HG02884 (cell line): ENCODE measurements around the gene IPO7.
"Not testable (repeated sequence)": the region's sequence is repeated elsewhere in the genome, so short reads cannot be mapped to it uniquely, and the experiment has no call there.

Experiments used
- ATAC-seq: cut with Tn5 transposase; IDR thresholded peaks from one replicate; pipeline ENCODE4 v1.9.1; 2021; ENCODE audit warnings: mild to moderate bottlenecking, moderate library complexity; ENCODE audit not compliant: unreplicated experiment

The IPO7 gene

DNA sequence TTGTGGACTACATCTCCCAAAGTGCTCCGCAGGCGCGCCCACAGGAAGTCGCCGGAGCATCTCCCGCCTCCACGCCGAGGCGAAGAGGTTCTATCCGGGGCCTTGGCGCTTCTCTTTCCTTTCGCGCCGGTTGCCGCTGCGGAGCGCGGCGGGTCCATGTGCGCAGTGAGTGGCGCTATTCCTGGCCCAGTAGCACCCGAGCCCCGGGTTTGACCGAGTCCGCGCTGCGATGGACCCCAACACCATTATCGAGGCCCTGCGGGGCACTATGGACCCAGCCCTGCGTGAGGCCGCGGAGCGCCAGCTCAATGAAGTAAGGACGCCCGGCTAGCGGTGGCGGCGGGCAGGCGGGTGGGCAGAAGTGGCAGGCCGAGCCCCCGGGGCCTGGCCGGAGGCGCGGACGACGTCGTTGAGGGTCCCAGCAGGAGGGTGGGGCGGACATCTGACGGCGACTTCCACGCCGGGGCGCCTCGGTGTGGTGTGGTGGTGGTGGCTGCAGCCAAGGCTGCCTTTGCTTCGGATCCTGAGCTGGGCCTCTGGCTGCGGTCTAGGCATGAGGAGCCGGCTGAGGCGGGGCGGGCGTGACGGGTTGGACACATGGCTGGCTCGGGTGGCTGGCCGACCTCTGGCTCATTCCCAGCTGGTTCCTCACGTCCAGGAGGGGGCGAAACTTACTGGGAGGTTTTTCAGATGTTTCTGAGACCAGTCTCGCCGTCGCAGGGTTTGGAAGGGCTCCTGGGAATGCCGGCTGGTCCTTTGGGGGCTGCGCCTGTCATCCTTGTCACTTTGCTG lies at the start of gene IPO7:
Gene IPO7, plus strand, starts transcription at position 118 of the 792 bp plus-strand sequence. Its CDS starts 112 bp downstream, at position 230.
- peak; percentile 86 for ATAC-seq

DNA sequence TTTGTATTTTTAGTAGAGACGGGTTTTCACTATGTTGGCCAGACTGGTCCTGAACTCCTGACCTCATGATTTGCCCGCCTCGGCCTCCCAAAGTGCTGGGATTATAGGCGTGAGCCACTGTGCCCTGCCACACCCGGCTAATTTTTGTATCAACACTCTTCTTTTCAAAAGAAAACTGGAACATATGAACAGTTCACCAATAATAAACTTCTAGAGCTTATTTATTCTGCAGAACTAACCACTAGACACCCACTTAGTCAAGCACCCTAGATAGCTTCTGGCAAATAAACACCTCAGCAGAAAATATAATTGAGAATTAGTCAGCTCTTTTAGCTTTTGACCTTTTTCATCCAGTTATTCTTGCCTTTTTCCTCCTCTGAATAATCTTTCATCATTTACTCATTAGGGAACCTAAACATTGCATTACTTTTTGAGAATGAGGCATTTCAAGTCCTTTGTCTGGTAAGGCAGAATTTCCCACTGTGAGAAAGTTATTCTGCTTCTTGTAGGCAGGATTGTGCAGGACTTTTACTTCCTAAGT lies 42.7 kb upstream of the IPO7 start:
- no peak for ATAC-seq

DNA sequence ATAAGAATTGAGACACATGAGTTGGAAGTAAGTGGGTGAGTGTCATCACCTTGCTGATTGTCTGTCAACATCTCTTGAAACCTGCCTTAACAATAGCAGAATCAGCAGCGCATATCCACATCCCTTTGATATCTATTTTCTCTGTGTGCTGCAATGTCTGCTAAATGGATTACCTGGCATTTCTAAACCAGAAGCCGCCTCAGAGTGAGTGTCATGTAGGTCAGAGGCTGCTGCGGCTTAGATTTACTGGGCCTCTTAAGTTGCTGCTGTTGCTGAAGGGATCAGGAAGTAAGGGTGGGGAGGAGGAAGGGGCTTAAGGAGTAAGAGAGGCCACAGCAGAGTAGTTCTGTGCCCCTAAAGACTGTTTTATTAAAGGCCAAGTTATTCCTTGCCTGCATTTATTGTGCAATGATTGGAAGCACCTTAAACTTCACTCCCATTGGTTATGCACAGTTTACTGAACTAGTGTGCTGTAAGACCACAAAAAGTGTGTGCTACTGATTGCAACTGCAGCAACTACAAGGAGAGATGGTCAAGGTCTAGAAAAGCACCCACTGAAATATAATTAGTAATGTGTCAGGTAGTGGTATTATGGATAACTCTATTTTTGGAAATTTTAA lies 40.3 kb upstream of the IPO7 start:
- no peak for ATAC-seq

DNA sequence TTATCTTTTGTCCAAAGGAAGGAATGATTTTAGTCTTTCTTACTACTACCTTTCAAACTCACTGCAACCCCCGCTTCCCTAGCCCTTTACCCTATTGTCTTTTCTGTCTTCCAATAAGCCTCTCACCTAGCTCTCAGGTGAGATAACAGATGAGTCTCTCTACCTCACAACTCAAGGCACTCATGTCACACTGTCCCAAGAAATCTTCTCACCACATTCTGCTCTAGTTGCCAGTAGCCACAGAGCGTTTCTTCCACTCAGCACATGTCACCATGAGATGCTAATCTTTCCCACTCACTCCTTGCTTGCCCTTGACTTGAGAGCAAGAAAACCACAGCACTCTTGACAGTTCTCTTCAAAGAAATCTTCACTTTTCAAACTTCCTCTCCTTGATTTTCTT lies 37.4 kb upstream of the IPO7 start:
- ATAC-seq: no peak

DNA sequence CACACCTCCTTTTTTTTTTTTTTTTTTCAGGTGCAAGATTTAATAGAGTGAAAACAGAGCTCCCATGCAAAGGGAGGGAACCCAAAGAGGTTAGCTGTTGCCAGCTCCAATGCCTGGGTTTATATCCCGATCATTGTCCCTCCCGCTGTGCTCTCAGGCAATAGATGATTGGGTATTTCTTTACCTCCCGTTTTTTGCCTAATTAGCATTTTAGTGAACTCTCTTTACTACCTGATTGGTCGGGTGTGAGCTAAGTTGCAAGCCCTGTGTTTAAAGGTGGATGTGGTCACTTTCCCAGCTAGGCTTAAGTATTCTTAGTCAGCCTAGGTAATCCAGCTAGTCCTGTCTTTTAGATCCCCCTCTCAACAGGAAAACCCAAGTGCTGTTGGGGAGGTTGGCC lies 36.7 kb upstream of the IPO7 start:
- not testable (repeated sequence) for ATAC-seq

DNA sequence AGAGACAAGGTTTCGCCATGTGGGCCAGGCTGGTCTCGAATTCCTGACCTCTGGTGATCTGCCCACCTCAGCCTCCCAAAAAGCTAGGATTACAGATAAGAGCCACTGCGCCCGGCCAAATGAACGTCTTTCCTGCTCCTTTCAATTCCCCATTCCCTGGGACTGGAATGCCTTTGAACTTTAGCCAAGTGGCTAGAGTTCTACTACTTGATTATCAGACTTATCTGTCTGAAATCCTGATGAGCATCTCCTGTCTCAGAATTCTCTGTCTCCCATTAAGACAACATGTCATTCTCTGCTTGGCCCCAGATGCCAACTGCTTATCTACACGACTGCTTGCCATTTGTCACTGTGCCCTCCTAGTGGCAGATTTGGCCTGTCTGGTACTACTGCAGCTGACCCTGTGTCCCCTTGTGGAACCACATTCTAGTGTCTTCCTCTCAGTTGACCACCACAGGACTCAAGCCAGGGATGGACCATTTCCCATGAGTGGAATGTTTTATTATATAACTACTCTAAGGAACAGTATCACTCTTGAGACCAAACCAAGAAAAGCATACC lies 33.1 kb upstream of the IPO7 start:
- ATAC-seq: no peak

DNA sequence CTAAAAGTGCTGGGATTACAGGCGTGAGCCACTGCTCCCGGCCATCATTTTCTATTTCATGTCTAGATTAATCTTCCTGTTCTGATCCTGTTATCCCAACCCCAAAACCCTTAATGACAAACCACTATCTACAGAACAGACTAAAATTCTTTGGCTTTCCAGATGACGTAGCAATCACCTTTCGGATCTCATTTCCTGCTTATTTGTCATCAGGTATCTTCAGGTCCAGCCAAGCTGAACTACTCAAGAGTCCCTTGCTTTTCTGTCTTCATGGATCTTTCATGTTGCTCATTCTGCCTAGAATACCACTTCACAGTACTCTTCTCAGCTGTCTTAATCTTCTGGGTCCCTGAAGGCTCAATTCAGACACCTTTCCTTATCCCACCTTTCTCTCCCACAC lies 27.4 kb upstream of the IPO7 start:
- ATAC-seq: no peak

DNA sequence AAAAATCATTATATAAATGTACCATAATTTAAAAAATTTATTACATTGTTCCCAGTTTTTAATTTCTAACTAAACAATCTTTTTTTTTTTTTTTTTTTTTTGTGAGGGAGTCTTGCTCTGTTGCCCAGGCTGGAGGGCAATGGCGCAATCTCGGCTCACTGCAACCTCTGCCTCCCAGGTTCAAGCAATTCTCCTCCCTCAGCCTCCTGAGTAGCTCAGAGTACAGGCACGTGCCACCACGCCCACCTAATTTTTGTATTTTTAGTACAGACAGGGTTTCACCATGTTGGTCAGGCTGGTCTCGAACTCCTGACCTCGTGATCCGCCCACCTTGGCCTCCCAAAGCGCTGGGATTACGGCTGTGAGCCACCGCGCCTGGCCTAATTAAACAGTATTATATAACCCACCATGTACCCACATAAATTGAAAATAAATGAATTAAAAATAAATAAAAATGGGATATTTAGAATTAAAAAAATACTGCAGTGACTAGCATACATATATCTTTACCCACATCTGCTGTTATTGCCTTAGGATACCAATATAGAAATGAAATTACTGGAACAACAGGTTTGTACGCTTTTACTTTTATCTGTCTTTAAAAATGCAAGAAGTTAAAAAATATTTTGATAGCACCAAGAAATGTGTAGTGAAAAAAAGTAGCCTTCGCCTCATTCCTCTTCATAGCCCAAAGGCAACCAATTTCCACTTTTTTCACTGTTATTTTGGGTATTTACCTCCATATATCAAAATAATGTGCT lies 23.4 kb upstream of the IPO7 start:
- ATAC-seq: not testable (repeated sequence)

DNA sequence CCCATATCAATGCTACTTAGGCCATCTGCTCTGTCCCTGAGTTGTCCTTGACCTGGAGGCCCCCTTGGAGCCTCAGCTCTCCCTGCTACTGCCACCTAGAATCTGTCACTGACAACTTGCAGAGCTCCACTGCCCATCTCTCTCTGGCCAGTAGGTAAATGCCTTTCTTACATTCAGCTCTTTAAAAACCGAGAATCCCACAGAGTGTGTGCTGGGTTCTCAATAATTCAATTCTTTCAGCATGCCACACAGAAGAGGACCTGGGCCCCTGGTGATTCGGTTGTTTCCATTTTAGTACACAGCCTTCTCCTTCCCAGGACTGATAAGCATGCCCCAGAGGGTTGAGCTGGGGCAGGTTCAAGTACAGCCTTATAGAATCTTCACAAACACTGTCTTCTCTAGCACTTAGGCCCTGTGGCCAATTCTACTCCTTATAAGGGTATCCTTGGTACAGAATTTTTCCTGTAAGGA lies 22.0 kb upstream of the IPO7 start:
- no peak for ATAC-seq

DNA sequence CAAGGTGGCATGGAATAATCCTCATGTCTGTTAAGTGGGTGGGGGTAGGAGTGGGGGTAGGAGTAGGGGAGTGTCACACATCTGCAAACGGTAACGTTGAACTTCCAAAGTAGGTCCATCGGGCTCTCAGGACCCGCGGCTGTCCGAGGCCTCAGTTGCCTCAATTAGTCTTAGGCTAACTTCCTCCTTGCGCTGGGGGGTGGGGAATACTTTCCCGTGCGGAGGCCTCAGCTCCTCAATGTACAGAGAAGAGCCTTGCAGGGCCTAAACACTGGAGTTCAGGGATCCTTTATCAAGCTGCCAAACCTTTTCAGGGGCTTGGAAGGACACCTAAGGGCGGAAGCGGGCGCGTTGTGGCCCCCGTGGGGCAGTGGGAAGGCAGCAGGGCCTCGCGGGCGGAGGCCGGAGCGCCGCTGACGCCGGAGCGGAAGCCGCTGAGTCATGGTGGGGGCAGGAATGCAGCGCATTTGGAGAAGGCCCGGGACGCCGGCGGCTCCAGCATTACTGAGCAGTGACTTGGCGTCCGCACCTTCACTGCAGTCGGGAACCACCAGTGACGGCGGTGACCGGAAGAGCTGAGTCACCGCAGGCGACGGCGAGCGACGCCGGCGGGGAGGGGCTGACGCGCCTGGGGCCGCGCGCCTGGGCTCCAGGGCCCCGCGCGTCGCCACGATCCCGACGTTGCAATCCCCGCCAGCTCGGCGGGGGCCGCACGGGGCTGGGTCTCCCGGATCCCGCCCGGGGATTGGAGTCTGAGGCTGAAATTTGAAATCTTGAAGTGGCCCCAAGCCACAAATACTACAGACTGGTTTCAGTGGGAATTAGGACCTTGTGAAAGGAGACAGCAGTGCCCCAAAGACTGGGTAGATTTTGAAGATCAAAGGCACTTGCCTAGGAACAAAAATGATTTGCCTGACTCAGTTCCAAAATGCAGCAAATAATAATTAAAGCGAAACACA lies 20.2 kb upstream of the IPO7 start:
- ATAC-seq: peak; percentile 95

DNA sequence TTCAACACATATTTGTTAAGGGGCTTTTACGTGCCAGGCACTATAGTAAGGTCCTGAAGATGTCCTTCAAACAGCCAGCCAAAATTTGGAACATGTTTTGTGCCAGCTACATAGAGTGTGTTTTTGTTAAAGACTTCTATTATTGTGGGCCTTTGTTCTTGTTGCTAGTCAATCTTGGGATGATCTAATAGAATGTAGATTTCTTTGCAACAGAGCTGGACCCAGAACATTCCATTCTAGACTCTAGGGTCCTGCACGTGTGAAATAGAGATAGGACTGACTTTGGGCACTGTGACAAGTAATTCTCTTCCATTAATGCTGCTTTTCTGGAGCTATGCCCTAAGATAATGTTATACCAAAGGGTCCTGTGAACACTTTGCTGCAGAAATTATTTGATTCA lies 16.9 kb upstream of the IPO7 start:
- ATAC-seq: no peak

DNA sequence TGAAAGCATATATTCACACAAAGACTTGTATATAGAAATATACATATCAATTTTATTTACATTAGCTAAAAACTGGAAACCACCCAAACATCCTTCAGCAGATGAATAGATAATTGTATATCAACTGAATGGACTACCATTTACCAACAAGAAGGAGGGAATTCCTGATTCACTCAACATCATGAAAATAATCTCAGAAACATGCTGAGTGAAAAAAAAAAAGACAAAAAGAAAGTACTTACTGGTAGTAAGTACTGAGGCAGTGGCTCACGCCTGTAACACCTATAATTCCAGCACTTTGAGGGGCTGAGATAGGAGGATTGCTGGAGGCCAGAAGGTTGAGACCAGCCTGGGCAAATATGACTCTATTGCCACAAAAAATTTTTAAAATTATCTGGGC lies 7.4 kb upstream of the IPO7 start:
- no peak for ATAC-seq

DNA sequence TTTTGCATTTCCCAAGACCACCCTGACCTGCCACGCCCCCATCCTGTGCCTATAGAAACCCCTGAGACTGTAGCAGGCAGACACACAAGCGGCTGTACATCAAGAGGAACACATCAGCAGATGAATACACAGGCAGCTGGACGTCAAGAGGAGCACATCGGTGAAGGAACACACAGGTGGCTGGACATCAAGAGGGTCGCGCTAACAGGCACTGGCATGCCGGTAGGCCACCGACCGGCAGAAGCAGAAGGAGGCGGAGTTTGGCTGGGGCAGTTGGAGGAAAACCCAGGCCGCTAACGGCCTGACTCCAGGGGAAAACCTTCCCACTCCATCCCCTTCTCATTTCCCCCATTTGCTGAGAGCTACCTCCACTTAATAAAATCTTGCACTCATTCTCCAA lies 5.4 kb upstream of the IPO7 start:
- ATAC-seq: no peak

DNA sequence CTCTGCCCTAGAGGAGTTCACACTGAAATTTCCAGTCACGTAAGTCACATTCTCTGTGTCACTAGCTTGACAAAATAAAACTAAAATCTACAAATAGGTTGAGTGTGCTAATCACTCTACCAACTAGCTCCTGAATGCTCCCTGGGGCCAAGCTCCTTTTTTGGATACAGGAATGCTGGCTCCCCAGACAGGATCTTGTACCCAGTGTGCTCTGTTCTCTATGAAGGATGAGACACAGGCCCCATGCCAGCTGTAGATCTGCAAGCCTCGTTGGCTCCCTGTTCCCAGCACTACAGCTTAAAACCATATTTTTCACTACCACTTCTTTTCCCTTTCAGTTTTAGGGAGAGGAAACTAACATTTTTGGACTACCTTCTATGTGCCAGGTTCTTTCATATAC lies 3.7 kb upstream of the IPO7 start:
- no peak for ATAC-seq

DNA sequence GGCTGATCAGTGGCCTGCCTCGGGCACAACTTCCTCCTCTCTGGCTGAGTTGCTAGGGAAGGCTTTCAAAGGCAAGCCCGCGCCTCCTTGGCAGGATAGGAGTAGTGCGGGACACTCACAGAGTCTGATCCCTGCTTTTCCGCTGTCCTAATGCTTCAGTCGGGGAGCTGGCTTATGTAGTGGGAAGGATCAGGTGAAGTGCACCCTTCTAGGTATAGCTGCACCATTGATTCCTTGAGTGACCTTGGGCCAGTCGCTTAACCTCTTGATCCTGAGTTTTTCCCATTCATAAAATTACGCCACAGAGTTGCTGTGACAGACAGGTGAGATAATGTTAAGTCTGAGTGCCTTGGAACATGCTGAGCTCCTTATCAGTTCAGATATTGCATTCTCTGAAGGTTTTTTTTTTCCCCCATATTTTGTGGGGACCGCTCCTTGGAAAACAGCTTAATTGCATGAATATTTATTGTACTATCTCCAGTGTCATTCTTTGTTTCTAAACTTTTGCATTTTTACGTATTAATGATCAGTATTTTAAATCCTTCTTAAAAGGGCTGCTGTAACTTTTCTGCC lies 961 bp downstream of the IPO7 start:
- peak; percentile 14 for ATAC-seq

DNA sequence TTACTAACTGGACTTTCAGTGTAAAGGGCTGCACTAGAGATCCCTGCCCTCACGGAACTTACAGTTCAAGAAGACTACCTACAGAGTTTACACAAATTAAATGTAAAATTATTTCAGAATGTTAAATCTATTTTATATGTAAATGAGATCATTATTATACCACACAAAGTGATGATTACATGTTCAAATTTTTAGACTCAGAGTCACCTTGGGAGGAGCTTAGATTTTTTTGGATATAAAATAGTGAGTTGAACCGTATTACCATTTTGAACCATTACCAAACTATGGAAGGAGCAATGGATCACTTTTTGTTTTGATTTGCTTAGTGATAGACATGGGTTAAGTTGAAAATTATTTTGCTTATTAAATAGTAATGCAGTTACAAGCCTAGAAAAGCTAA lies 1.6 kb downstream of the IPO7 start:
- no peak for ATAC-seq

DNA sequence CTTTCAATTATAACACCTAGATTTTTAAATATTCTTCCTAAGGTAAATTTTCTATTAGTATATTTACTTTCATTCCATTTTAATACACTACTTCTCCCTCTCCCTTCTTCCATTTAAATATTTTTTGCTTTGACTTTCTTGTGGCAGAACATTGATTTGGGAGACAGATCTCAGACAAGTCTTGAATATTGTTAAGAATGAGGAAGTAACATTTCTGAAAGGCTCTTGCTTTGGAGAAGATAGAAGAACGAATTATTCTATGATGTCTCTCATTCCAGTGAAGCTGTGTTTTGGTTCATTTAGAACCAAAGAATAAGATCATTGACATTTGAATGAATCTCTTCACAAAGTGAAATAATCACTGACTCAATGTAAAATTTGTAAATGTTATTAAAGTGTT lies 2.4 kb downstream of the IPO7 start:
- ATAC-seq: no peak

DNA sequence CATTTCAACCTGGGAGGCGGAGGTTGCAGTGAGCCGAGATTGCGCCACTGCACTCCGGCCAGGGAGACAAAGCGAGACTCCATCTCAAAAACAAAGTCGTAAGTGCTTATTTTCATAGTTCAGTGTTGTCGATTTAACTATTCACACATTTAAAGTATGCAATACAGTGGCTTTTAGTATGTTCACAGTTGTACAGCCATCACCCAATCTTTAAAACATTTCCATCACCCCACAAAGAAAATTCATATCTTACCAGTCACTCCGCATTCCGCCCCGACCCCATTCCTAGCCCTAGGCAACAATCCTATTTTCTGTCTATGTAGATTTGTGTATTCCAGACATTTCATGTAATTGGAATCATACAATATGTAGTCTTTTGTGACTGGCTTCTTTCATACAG lies 11.9 kb downstream of the IPO7 start:
- ATAC-seq: no peak

DNA sequence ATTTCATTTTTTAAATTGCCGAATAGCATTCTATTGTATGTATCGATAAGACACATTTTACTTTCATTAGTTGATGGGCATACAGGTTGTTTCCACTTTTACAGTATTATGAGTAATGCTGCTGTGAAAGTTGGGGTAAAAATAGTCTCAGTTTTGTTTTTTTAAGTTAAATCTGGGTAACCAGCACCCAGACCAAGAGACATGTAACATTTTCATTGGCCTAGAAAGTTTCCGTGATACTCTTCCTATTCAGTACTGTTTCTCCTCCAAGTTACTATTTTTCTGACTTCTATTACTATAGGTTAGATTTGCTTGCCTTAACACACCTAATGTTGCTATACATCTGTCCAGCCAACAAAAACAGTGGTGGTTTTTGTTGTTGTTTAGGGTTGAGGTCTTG lies 12.3 kb downstream of the IPO7 start:
- no peak for ATAC-seq
